Neural cell (in vitro differentiated cells): ENCODE measurements around the gene MACROH2A2. TPM values are rescaled to one million over a fixed set of nuclear protein-coding genes. Genes with fewer than 3 reads are reported as not detected.

Source experiments
- H2AFZ ChIP-seq: fragments of 200-600, 300-800 bp; sonication (generic), shearing (Covaris generic); 2 replicates; pipeline ENCODE4 v1.6.0; 2014; ENCODE audit warnings: low read depth, mild to moderate bottlenecking, antibody characterized with exemption, low read length, moderate library complexity
- H3F3A ChIP-seq: fragments of 200-600 bp; shearing (Covaris generic); 2 replicates; pipeline ENCODE4 v1.6.1; 2016; ENCODE audit warnings: mild to moderate bottlenecking, moderate library complexity, mixed read lengths, antibody characterized with exemption, low read length; ENCODE audit not compliant: insufficient read depth, poor library complexity, severe bottlenecking
- H3K27ac ChIP-seq: fragments of 200-600, 300-800 bp; sonication (generic), shearing (Covaris generic); 2 replicates; pipeline ENCODE4 v1.5.1; 2014; ENCODE audit warnings: mild to moderate bottlenecking, low read length, moderate library complexity
- H3K27me3 ChIP-seq: fragments of 300-800, 200-600 bp; sonication (generic), shearing (Covaris generic); 2 replicates; pipeline ENCODE4 v1.6.0; 2014; ENCODE audit warnings: mild to moderate bottlenecking, low read depth, low read length, moderate library complexity; ENCODE audit not compliant: insufficient read depth
- H3K36me3 ChIP-seq: fragments of 300-800, 200-600 bp; sonication (generic), shearing (Covaris generic); 2 replicates; pipeline ENCODE4 v1.5.1; 2014; ENCODE audit warnings: mild to moderate bottlenecking, antibody characterized with exemption, low read length, moderate library complexity; ENCODE audit not compliant: insufficient read depth
- H3K4me2 ChIP-seq: fragments of 300-800, 200-600 bp; sonication (generic), shearing (Covaris generic); 2 replicates; pipeline ENCODE4 v1.6.0; 2014; ENCODE audit warnings: mild to moderate bottlenecking, low read length
- H3K4me3 ChIP-seq: fragments of 300-800, 200-600 bp; sonication (generic), shearing (Covaris generic); 2 replicates; pipeline ENCODE4 v1.5.1; 2014; ENCODE audit warnings: mild to moderate bottlenecking, low read length, moderate library complexity
- H3K79me2 ChIP-seq: fragments of 200-600 bp; shearing (Covaris generic); replicated peaks from 2 replicates; pipeline ENCODE4 v1.6.0; 2014; ENCODE audit warnings: mild to moderate bottlenecking, low read length, moderate library complexity; ENCODE audit not compliant: insufficient read depth
- H3K9ac ChIP-seq: fragments of 300-800, 200-600 bp; sonication (generic), shearing (Covaris generic); 2 replicates; pipeline ENCODE4 v1.6.1; 2016; ENCODE audit warnings: mild to moderate bottlenecking, low read length, mixed read lengths
- H3K9me2 ChIP-seq: fragments of 200-600 bp; shearing (Covaris generic); 2 replicates; pipeline ENCODE4 v1.6.1; 2016; ENCODE audit warnings: mild to moderate bottlenecking, low read length, mixed read lengths; ENCODE audit not compliant: insufficient read depth
- H3K9me3 ChIP-seq: fragments of 200-600, 300-800 bp; sonication (generic), shearing (Covaris generic); 2 replicates; pipeline ENCODE4 v1.6.1; 2016; ENCODE audit warnings: mild to moderate bottlenecking, mixed run types, low read length, moderate library complexity, mixed read lengths
- H4K20me1 ChIP-seq: fragments of 200-600 bp; shearing (Covaris generic); 2 replicates; pipeline ENCODE4 v1.6.1; 2016; ENCODE audit warnings: mild to moderate bottlenecking, mixed run types; ENCODE audit not compliant: insufficient read depth
- CTCF ChIP-seq: fragments of 450-650 bp; IDR thresholded peaks from 2 replicates; pipeline ENCODE4 v1.5.1; 2014; ENCODE audit warnings: antibody characterized with exemption, mild to moderate bottlenecking, moderate library complexity; ENCODE audit not compliant: poor library complexity, severe bottlenecking
- EP300 ChIP-seq: fragments of 450-650 bp; conservative IDR thresholded peaks from 2 replicates; pipeline ENCODE4 v1.6.1; 2014; ENCODE audit warnings: antibody characterized with exemption, mild to moderate bottlenecking, moderate library complexity; ENCODE audit not compliant: poor library complexity, severe bottlenecking
- EZH2 ChIP-seq: fragments of 200-600, 300-800 bp; shearing (Covaris generic), sonication (generic); IDR thresholded peaks from 2 replicates; pipeline ENCODE4 v1.6.1; 2014; ENCODE audit warnings: antibody characterized with exemption, low read length, borderline replicate concordance, mild to moderate bottlenecking; ENCODE audit not compliant: insufficient read depth, poor library complexity, severe bottlenecking
- MXI1 ChIP-seq: fragments of 450-650 bp; conservative IDR thresholded peaks from 2 replicates; pipeline ENCODE4 v1.6.1; 2014; ENCODE audit warnings: antibody characterized with exemption, mild to moderate bottlenecking; ENCODE audit not compliant: poor library complexity, severe bottlenecking
- POLR2AphosphoS5 ChIP-seq: IDR thresholded peaks from 2 replicates; pipeline ENCODE4 v1.6.1; 2012
- RAD21 ChIP-seq: fragments of 450-650 bp; conservative IDR thresholded peaks from 2 replicates; pipeline ENCODE4 v1.6.1; 2014; ENCODE audit warnings: antibody characterized with exemption, mild to moderate bottlenecking, moderate library complexity
- REST ChIP-seq: IDR thresholded peaks from 2 replicates; pipeline ENCODE4 v1.6.1; 2012; ENCODE audit warnings: borderline replicate concordance
- SMC3 ChIP-seq: fragments of 450-650 bp; conservative IDR thresholded peaks from 2 replicates; pipeline ENCODE4 v1.6.1; 2014; ENCODE audit warnings: antibody characterized with exemption, mild to moderate bottlenecking, moderate library complexity; ENCODE audit not compliant: poor library complexity
- TAF1 ChIP-seq: IDR thresholded peaks from 2 replicates; pipeline ENCODE4 v1.6.1; 2012; ENCODE audit warnings: low read depth
- polyA plus RNA-seq: library from polyadenylated mRNA; depleted of rRNA; stranded (reverse); fragments of >200 nt; gene quantifications from 2 replicates; pipeline ENCODE4 v1.2.3, GENCODE V29; 2014

Gene MACROH2A2
- polyA plus RNA-seq, 1 donor from 2014 or later: 173 TPM

DNA sequence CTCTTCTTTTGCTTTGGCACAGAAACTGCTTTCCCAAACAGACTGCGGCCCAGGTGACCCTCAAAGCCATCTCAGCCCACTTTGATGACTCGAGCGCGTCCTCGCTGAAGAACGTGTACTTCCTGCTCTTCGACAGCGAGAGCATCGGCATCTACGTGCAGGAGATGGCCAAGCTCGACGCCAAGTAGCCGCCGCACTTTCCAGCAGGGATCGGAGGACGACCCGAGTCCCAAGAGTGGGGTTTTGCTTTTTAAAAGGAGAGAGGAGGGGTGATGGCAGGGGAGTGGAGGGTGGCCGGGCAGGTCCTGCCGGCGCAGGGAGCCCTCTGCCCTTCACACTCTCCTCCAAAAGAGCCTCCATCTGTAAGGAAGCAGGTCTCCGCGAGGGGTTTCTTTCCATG lies 58.9 kb downstream of the MACROH2A2 start:
- H3F3A ChIP-seq: no peaks in the 10 kb centered on the region
- no peaks in the 10 kb centered on the region for H3K9me2 ChIP-seq
- no peaks in the 10 kb centered on the region for H3K79me2 ChIP-seq
- no peaks in the 10 kb centered on the region for H3K27me3 ChIP-seq
- H2AFZ ChIP-seq: no peak overlapping the region
- no peaks in the 10 kb centered on the region for H3K36me3 ChIP-seq
- H4K20me1 ChIP-seq: no peaks in the 10 kb centered on the region
- H3K4me2 ChIP-seq: no peak overlapping the region
- no peak overlapping the region for H3K4me3 ChIP-seq
- H3K9ac ChIP-seq: no peak overlapping the region
- no peak overlapping the region for H3K27ac ChIP-seq
- H3K9me3 ChIP-seq: no peaks in the 10 kb centered on the region
- TF ChIP-seq EP300 (no peak), SMC3 (no peak)

DNA sequence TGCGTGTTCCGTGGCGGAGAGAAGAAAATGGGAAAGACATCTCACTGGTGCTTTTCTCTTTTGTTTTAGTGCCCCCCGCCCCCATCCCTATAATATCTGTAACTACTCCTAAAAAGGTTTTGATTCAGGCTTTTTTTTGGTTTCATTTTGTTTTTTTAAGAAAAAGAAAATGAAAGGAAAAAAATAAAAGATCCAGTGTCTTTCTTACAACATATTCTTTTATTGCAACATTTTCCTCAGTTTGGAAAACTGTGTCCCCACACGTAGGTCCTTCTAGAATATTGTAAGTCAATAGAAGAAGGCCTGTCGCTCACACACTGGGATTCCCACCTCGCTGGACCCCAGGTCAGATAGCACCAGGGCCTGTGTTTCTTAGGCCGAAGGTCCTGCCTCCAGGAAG lies 59.4 kb downstream of the MACROH2A2 start:
- H2AFZ ChIP-seq: no peak overlapping the region
- H3K4me3 ChIP-seq: no peak overlapping the region
- no peaks in the 10 kb centered on the region for H4K20me1 ChIP-seq
- H3F3A ChIP-seq: no peaks in the 10 kb centered on the region
- no peaks in the 10 kb centered on the region for H3K9me2 ChIP-seq
- TF ChIP-seq EZH2: no peak
- no peak for TF ChIP-seq EP300
- TF ChIP-seq TAF1: no peak
- TF ChIP-seq RAD21: no peak
- TF ChIP-seq MXI1: no peak
- TF ChIP-seq POLR2AphosphoS5: no peak
- no peak for TF ChIP-seq REST
- no peak for TF ChIP-seq CTCF
- TF ChIP-seq SMC3: no peak
- H3K9ac ChIP-seq: no peak overlapping the region
- H3K79me2 ChIP-seq: no peaks in the 10 kb centered on the region
- no peaks in the 10 kb centered on the region for H3K27me3 ChIP-seq
- H3K27ac ChIP-seq: no peak overlapping the region
- H3K9me3 ChIP-seq: no peaks in the 10 kb centered on the region
- no peaks in the 10 kb centered on the region for H3K36me3 ChIP-seq
- H3K4me2 ChIP-seq: no peak overlapping the region

DNA sequence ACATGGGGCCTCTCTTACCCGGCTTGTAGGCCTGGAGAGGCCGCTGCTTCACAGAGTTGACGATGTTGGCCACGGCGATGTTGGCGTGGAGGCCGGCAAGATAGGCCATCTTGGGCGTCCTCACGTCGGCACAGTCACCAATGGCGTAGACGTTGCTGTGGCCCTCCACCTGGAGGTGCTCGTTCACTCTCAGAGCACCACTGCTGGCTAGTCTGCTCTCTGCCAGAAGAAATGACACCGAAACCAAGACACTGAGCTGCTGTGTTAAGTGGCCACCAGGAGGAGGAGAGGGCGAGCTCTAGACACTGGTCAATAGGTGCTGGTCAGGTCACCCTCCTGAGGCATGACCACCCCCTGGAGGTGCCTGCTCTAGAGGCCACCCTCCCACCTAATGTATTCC lies 62.3 kb downstream of the MACROH2A2 start:
- no peaks in the 10 kb centered on the region for H3K27me3 ChIP-seq
- no peak overlapping the region for H3K9ac ChIP-seq
- no peaks in the 10 kb centered on the region for H4K20me1 ChIP-seq
- H3K27ac ChIP-seq: no peak overlapping the region
- H3K79me2 ChIP-seq: no peaks in the 10 kb centered on the region
- no peak overlapping the region for H3K4me2 ChIP-seq
- no peaks in the 10 kb centered on the region for H3K9me2 ChIP-seq
- H2AFZ ChIP-seq: no peak overlapping the region
- H3F3A ChIP-seq: no peaks in the 10 kb centered on the region
- no peaks in the 10 kb centered on the region for H3K36me3 ChIP-seq
- no peak for TF ChIP-seq EP300
- no peak for TF ChIP-seq REST
- no peak for TF ChIP-seq CTCF
- H3K9me3 ChIP-seq: no peaks in the 10 kb centered on the region
- H3K4me3 ChIP-seq: no peak overlapping the region
